Measurements from ENCODE around the gene FAM107B.

Gene FAM107B

DNA sequence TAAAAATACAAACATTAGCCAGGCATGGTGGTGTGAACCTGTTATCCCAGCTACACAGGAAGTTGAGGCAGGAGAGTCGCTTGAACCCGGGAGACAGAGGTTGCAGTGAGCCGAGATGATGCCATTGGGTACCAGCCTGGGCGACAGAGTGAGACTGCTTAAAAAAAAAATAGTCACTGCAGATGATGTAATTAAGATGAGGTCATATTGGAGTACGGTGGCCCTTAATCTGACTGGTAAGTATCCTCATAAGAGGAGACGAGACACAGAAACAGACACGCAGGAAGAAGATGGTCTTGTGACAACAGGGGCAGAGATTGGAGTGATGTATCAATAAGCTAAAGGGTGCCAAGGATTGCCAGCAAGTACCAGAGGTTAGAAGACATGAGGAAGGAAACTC is 156.0 kb downstream of the FAM107B start:
- DNase-seq, result no peak

DNA sequence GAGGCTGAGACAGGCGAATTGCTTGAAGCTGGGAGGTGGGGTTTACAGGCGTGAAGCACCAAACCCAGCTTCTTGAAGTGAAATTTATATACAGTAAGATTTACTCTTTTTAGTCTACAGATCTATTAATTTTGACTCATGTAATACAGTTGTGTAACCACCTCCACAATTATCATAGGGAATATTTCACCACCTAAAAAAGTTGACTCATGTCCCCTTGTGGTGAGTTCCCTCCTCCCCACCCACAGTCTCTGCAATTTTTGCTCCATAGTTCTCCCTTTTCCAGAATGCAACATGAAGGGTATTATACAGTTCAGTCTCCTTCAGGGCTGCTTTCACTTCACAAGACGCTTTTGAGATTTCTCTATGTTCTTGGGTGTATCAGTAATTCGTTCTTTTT is 156.8 kb downstream of the FAM107B start:
- DNase-seq, result no peak

DNA sequence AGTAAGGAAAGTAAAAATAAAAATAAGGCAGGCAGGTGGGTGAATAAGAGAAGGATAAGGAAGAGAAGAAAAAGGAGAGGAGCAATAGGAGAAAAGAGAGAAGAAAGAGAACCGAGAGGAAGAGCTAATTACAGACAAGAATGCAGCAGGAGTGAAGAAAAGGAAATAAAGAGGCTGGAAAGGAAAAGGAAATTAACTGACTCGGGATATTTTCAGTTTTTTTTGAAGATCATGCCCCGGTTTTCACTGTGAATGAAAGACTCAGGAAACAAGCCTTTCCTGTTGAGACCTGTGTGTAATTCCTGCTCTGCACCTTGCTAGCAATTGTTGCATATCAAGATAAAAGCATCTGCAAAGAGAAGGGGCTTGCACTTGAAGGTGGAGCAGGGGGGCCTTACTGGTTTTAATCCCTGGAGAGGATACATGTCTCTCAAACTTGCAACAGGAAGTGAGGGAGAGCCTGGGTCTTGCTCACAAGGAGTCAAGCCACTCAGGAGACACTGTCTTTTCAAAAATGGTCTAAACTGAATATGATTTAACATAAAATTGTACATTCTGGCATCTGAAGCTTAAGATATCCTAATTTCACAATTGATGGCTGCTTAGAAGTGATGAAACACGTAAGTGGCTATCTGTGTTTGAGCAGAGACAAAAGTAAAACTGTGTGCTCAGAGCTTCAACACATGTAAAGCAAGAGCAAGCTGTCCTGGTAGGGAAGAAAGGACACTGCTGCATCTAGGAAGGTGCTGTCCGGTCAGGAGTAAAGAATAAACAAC is 157.6 kb downstream of the FAM107B start:
- DNase-seq, result no peak

DNA sequence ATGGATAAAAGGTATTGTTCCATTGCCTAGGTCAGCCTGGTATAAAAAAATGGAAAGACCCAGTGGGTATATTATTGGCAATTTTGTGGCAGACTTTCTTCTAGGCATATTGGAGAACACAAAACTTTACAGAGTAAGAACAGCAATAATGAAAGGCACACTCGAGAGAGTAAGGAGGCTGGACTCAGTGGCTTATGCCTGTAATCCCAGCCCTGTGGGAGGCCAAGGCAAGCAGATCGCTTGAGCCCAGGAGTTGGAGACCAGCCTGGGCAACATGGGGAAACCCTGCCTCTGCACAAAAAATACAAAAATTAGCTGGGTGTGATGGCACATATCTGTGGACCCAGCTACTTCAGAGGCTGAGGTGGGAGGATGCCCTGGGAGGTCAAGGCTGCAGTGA is 158.2 kb downstream of the FAM107B start:
- DNase-seq, result no peak

DNA sequence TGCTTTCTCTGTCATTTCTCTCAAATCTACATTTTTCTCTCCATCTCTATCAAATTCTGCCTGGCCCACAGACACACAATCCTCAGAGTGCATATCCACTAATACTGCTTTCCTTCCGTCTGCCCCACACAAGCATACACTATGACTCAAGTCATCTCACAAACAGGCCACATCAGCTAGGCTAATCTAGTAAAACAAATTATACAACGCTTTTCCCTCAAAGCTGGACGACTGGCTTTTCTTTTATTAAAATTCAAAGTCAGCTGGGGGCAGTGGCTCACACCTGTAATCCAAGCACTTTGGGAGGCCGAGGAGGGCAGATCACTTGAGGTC is 161.1 kb downstream of the FAM107B start:
- no peak for DNase-seq

DNA sequence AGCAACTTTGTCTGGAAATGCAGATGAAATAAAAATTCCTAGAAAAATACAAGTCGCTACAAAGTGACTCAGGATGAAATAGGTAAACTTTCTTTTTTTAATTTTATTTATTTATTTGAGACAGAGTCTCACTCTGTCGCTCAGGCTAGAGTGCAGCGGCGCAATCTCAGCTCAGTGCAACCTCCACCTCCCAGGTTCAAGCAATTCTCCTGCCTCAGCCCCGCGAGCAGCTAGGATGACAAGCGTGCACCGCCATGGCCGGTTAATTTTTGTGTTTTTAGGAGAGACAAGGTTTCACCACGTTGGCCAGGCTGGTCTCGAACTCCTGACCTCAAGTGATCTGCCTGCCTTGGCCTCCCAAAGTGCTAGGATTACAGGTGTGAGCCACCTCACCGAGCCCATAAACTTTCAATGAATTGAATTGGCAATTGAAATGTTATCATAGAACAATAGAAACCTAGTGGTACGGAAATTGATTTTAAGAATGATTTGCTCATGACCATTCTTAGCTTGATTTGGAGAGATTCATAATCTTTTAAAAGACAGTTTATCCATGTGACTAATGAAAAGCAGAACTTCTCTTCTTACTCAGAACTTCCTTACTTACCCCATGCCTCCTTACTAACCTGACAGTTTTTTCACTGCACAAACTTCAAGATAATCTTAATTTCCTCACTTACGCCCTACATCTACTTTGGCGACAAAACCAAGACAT is 161.7 kb downstream of the FAM107B start:
- DNase-seq, result no peak

DNA sequence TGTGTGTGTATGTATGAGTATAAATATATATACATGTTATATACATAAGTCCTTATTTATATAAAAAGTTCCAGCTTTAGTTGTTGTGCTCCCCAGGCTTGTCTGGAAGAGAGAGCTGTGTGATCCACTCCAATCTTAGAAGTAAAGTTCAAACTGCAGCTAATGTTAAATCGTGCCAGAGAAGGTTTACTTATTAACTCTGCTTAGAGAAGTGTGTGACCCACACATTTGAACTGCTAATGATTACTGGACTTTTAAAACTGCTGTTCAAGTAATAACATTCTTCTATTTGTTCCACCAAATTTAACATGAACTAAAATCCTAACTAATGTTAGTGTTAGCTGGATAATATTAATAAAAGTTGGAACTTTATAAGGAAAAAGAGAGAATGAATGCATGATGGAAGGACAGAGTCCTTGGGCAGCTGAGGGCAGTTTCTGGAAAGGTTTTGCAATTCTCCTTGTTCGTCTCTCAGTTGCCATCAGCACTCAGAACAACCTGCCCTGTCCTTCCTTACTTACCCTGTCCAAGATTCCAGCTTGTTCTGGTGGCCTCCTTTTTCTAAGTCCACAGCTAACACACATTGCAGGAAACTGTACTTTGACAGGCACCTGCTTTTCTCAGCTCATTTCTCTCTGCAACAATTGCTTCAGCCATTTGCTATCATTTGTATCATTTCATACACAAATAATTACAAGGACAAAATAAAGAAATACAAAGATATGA is 162.6 kb downstream of the FAM107B start:
- no peak for DNase-seq

DNA sequence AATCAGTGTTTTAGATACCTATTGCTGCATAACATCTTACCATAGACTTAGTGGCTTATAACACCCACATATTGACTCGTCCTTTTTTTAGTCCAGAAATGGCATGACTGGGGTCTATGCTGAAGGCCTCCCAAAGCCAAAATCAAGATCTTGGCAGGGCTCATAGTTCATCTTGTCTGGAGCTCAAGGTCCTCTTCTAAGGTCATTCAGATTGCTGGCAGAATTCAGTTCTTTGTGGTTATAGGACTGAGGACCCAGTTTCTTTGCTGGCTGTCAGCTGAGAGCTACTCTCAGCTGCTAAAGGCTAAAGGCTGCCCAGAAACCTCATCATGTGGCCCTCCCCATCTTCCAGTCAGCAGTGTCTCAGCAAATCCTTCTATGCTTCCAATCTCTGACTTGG is 165.5 kb downstream of the FAM107B start:
- no peak for DNase-seq

DNA sequence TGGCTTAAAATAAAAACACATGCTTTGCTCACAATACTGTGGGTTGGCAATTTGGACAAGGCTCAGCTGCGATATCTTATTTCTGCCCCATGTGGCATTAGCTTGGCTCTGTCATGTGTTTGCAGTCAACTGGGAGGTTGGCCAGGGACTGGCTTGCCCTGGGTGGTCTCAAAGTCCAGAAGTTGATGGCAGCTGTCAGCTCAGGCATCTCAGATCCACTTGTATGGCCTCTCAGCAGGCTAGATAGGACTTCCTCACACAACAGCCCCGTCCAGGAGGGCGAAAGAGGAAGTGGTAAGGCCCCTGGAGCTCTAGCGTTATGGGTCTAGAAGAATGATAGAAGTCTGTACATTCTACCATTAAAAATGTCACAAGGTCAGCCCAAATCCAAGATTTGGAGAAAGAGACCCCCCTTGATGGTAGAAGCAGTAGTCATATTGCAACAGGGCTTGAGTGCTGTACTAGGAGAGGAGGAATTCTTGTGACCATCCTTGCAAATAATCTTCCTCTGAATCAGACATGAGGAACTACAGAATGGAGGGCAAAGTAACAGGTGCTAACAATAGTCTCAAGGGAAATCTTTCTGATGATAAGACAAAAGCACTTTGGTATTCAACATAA is 166.2 kb downstream of the FAM107B start:
- no peak for DNase-seq

DNA sequence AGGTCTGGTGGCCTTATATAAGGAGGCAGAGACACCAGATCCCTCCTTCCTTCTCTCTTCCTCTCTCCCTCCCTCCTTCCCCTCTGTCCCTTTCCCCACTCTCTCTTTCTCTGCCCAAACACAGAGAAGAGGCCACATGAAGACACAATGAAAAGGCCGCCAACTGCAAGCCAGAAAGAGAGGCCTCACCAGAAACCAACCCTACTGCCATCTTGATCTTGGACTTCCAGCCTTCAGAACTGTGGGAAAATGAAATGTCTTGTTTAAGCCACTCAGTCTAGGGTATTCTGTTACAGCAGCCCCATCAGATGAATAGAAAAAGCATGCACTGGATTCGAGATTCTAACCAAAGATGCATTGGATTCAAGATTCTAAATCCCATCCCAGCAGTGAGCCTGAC is 168.1 kb downstream of the FAM107B start:
- DNase-seq, result no peak

DNA sequence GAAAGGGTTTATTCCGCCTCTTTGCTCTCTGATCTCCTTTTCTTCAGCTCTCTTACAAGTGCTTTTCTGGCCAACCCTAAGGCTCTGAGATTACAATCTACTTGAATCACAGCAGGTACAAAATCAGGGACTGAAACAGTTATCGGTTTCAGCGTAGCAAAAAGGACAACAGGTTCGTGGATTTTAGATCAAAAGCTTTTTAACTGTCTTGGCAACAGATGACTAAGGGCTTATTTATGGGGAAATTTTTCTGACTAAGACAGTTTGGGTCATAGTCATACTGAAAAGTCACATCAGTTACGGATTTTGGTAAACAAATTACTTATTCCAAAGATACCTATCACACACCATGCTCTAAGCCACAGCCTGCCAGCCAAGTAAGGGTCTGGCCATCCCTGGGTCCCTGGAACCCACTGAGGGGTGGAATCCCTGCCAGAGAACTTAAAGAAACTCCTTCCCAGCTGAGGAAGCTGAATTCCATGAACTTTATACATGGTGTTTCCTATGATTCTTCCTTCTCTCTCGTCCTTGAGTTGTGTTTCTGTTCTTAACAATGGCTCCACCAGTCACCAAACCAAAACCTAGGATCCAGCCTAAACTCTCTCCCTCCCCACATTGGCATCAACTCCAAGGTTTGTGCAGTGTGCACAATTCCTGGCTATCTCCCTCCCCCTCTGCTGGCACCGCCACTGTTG is 169.3 kb downstream of the FAM107B start:
- peak; percentile 56 for DNase-seq

DNA sequence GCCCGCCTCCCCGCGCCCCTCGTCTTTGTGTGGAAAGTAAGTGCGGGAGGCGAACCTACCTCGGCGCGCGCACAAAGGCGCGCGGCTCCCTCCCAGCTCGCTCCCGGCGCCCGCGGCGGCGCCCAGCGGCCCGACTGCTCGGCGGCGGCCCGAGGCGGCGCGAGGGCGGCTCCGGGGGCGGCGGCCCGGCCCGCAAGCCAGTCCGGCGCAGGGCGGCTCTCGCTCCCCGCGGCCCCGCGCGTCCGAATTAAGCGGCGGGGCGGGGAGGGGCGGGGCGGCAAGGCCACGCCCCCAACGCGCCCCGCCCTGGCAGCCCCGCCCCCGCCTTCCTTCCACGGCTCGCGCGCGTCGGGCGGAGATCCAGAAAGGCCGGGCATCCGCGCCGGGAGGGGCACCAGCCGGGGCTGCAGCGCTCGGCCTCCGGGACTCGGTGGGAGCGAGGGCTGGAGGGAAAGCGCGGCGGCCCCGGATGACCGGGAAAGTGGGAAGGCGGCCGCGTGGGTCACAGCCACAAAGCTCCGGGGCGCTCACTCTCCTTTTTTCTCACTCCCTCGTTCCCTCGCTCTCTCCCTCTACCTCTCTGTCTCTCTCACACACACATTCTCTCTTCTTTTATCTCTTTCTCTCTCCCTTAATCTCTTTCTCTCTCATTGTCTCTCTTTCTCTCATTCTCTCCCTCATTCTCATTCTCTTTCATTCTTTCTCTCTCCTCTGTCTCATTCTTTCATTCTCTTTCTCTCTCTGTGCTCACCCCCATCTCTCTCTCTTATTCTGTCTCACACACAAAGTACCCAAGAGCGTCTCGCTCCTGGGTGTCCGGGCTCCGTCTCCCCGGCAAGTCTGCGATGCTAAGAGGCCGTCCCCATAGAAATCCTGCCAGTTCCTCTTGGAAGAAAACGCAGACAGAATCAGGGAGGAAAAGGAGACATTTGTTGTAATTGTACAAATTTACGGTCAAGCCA is 170.2 kb downstream of the FAM107B start:
- DNase-seq, result peak; percentile 75

DNA sequence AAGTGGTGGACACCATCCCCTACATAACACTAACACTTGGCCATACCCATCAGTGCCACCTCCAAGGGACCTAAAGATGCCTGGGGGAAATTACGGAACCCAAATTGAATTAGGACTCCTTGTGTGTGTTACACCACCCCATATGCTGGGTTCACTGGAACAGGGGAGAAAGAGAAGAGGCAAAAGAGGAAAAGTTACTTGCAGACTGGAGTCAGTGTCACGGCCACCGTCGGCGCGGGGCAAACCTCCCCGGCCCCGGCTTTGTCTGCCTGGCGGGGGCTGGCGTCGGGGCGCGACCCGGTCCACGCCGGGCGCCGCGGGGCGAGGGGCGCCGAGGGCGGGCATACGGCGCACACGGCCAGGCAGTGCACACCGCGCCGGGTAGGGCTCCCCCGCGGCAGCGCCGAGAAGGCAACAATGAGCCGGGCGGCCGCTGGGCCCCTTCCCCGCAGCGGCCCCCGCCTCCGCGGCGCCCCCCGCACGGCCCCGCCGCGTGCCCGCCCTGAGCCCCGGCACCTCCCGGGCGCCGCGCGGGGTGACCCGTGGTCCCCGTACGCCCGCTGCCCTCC is 171.1 kb downstream of the FAM107B start:
- peak; percentile 40 for DNase-seq

DNA sequence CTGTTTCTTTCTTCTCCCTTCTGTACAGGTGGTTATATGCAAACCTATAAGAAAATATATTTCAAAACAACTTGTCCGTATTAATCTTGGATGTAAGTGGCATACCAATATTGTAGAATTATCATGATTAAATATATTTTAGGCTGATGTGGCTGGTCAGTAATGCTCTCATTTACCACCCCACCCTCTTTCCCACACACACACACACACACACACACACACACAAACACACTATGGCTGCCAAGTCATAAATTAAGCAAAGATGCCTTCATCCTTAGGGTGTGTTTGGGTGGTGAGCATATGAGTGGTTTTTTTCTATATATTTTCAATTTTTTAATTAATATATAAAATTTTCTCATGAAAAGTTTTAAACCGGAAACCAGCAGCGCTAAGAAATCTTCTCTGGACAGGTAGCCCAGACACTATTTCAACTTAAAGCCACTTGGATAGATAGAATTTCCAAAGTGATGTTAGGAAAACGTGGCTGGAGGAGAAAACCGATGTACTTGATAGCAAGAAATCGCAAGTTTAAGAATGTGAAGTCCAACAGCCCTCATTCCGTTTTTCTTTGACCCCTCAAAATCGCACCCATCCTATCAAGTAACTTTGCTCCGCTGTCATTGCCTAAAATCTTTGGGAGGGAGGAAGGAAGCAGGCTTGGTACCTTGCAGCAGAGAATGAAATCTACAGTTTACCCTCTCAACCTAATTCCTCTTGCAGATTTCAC is 171.7 kb downstream of the FAM107B start:
- DNase-seq, result no peak

DNA sequence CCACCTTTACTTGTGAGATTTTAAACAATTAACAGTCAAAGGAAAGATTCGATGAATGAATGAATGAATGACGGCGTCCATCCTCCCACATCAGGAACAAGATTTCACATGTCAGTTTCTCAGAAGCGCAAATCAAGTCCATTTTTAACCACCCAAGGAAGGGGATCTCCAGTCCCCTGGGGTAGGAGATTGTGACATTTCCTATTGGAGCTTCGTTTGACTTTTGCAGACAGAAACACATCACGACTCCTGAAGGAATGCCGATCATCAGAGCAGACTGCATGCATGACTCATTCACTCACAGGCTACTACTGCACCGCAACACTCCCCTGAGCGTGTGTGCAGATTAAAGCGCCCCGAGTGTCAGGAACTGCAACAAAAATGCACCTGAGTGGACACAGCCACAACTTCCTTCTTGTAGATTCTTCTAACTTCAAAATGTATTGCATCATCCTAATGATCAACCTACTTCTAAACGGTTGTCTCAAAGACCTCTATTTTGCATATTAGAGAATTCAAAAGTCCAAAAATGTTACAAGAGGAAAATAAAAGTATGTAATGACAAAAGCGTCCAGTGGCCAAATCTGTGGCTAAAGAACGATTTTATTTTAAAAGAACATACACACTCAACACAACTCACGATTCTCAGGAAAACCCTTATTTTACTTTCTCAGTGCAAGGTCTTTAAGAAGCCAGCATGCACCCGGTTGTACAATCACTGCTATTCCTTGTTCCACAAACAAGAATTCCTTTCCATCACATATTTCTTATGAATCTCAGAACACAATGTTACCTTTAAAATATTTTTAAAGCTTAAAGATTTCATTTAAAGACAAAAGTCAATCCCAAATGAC is 172.6 kb downstream of the FAM107B start:
- DNase-seq, result peak; percentile 73

DNA sequence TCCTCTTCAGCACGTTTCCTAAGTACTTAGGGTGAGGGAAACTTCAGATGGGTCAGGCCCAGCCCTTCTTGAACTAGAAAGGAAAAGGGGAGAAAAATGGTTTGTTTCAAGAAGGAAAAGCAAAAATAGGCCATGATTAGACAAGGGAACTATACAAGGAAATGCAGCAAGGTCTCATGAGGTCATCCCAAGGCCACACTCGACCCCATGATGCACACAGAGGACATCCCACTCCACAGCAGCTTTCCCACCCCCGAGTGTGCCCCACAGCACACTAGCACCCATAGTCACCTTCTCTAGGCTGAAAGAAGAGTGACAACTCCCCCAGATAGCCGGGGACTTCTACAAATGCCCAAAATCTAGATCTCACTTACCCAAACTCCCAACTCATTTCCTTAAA is 173.4 kb downstream of the FAM107B start:
- no peak for DNase-seq

DNA sequence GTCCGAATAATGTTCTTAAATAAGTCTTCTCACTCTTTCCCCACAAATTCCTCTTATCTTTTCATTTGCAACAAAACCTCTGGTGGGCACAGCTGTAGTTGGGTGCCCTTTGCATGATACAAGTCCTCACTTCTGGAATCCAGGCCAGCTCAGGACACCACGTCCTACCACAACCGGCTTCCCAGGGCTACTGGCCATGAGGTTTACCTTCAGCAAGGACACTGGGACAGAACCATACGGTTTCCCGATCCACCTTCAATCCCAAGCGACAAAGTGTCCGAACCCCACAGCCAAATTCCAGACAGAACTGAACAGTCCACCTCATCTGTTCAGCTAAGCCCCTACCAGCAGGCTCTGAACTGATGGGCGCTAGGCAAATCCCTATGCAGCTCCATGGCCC is 174.6 kb downstream of the FAM107B start:
- no peak for DNase-seq

DNA sequence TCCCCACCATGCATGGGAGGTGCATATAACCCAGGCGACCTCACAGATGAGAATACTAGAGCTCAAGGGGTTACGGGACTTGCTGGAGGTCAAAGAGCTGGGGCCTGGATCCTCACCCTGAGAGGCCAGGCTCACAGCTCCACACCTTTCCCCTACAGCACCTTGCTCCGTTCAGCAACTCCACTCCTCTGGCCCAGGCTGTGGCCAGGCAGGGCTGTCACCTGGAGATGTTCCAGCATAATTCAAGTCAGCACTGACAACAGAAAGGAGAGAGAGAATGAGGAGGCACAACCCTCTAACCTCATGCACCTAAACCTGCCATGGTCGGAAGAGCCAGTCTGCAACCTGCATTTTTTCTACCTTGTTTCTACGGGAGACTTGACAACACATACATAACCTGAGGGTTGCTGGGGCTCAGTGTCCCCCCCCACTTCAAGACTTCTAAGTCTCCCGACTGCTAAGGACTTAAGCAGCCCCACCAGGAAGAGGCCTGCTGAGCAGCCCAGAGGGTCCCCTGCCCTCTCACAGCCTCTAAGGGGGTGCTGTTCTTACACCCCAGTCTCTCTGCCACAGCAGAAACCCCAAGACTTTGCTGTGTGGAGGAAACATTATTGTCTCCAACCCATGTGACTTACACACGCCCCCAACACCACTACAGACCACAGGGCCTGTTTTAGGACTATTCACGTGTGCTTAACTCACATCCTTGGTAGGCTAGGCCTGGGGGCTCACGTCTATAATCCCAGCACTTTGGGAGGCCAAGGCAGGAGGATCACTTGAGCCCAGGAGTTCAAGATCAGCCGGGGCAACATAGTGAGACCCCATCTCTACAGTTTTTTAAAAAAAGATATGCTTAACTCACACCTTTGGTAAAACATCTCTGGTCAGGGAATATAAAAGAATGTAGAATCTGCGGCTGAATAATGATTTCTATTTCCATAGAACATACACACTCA is 175.6 kb downstream of the FAM107B start:
- no peak for DNase-seq
